ENCODE data around the gene NAA35. TPM values are rescaled to one million over a fixed set of nuclear protein-coding genes. Genes with fewer than 3 reads are reported as not detected.
"Not testable (repeated sequence)": the region's sequence is repeated elsewhere in the genome, so short reads cannot be mapped to it uniquely, and the experiment has no call there.

The NAA35 gene
- total RNA-seq, 1 experiment from 2014 or later, result 12.2 TPM

GRCh38 chr9:85969727-85970126 is 28.8 kb downstream of the NAA35 start:
- Histone ChIP-seq H3K9me3 (ENCODE audit: low read length) (no peaks in the 10 kb centered on the region), H3K9ac (ENCODE audit: low read length) (no peak overlapping the region), H3K36me3 (ENCODE audit: low read depth, low read length) (peaks cover 16% of the 10 kb centered on the region; the same call in 1 of the 2 replicates), H3K4me1 (ENCODE audit: insufficient read depth, low read length) (no peaks in the 10 kb centered on the region), H3K9me2 (replicated peaks; ENCODE audit: low read length) (no peaks in the 10 kb centered on the region), H3K27ac (ENCODE audit: low read length) (no peak overlapping the region), H3K27me3 (ENCODE audit: low read length) (no peaks in the 10 kb centered on the region), H3K4me3 (ENCODE audit: low read length) (no peak overlapping the region), H3F3A (ENCODE audit: low read length, unreplicated experiment) (no peaks in the 10 kb centered on the region), H4K20me1 (ENCODE audit: low read length) (no peaks in the 10 kb centered on the region), H2AFZ (ENCODE audit: low read length) (no peak overlapping the region), H3K4me2 (ENCODE audit: low read length) (no peak overlapping the region), H3K79me2 (ENCODE audit: low read length) (no peaks in the 10 kb centered on the region)
- ChIA-PET CTCF (no interaction called here), POLR2A (ENCODE audit: unreplicated experiment) (no interaction called here)
- ATAC-seq (no peak), DNase-seq (no peak)
- intact Hi-C loops (cut with micrococcal nuclease), result no loop called here
- TF ChIP-seq CTCF (conservative IDR thresholded peaks at IDR 0.05; ENCODE audit: low read depth, low read length), result no peak
- no peak for TF ChIP-seq EZH2phosphoT487 (IDR thresholded peaks at IDR 0.05; ENCODE audit: borderline replicate concordance, low read length)
- no peak for TF ChIP-seq EZH2 (IDR thresholded peaks at IDR 0.05; ENCODE audit: low read length, unreplicated experiment)
- no TSS peak for BruUV-seq (replicated peaks)

- Histone ChIP-seq H3K4me3 (ENCODE audit: low read length) (no peak overlapping the region), H4K20me1 (ENCODE audit: low read length) (no peaks in the 10 kb centered on the region), H3K4me2 (ENCODE audit: low read length) (no peak overlapping the region), H3F3A (ENCODE audit: low read length, unreplicated experiment) (no peaks in the 10 kb centered on the region), H3K9me2 (replicated peaks; ENCODE audit: low read length) (no peaks in the 10 kb centered on the region), H3K9me3 (ENCODE audit: low read length) (no peaks in the 10 kb centered on the region), H3K36me3 (ENCODE audit: low read depth, low read length) (peaks cover 13% of the 10 kb centered on the region; the same call in 1 of the 2 replicates), H3K79me2 (ENCODE audit: low read length) (no peaks in the 10 kb centered on the region), H3K4me1 (ENCODE audit: insufficient read depth, low read length) (no peaks in the 10 kb centered on the region), H2AFZ (ENCODE audit: low read length) (no peak overlapping the region), H3K27ac (ENCODE audit: low read length) (no peak overlapping the region), H3K27me3 (ENCODE audit: low read length) (no peaks in the 10 kb centered on the region), H3K9ac (ENCODE audit: low read length) (no peak overlapping the region)
- TF ChIP-seq EZH2phosphoT487 (IDR thresholded peaks at IDR 0.05; ENCODE audit: borderline replicate concordance, low read length) (no peak), EZH2 (IDR thresholded peaks at IDR 0.05; ENCODE audit: low read length, unreplicated experiment) (no peak), CTCF (conservative IDR thresholded peaks at IDR 0.05; ENCODE audit: low read depth, low read length) (no peak)
- intact Hi-C loops (cut with micrococcal nuclease), result no loop called here
- CTCF ChIA-PET, result no interaction called here
- POLR2A ChIA-PET (ENCODE audit: unreplicated experiment), result no interaction called here
- DNase-seq, result no peak
- no peak for ATAC-seq
- BruUV-seq (replicated peaks), result no TSS peak
Measured at GRCh38 chr9:85971731-85972130, 30.8 kb downstream of the NAA35 start.

GRCh38 chr9:85973238-85973637 is 32.3 kb downstream of the NAA35 start:
- Histone ChIP-seq H3F3A (ENCODE audit: low read length, unreplicated experiment) (no peaks in the 10 kb centered on the region), H3K79me2 (ENCODE audit: low read length) (no peaks in the 10 kb centered on the region), H3K9ac (ENCODE audit: low read length) (no peak overlapping the region), H3K27ac (ENCODE audit: low read length) (no peak overlapping the region), H3K27me3 (ENCODE audit: low read length) (no peaks in the 10 kb centered on the region), H3K36me3 (ENCODE audit: low read depth, low read length) (peaks cover 17% of the 10 kb centered on the region; the same call in 1 of the 2 replicates), H3K4me2 (ENCODE audit: low read length) (no peak overlapping the region), H3K9me3 (ENCODE audit: low read length) (no peaks in the 10 kb centered on the region), H2AFZ (ENCODE audit: low read length) (no peak overlapping the region), H4K20me1 (ENCODE audit: low read length) (no peaks in the 10 kb centered on the region), H3K4me1 (ENCODE audit: insufficient read depth, low read length) (no peaks in the 10 kb centered on the region), H3K9me2 (replicated peaks; ENCODE audit: low read length) (no peaks in the 10 kb centered on the region), H3K4me3 (ENCODE audit: low read length) (no peak overlapping the region)
- intact Hi-C loops (cut with micrococcal nuclease), result no loop called here
- DNase-seq (no peak), ATAC-seq (no peak)
- no TSS peak for BruUV-seq (replicated peaks)
- ChIA-PET POLR2A (ENCODE audit: unreplicated experiment) (no interaction called here), CTCF (no interaction called here)
- no peak for TF ChIP-seq CTCF (conservative IDR thresholded peaks at IDR 0.05; ENCODE audit: low read depth, low read length)
- no peak for TF ChIP-seq EZH2phosphoT487 (IDR thresholded peaks at IDR 0.05; ENCODE audit: borderline replicate concordance, low read length)

GRCh38 chr9:85974055-85974547 is 33.2 kb downstream of the NAA35 start:
- H2AFZ ChIP-seq (ENCODE audit: low read length); POLR2A ChIA-PET (ENCODE audit: unreplicated experiment); CTCF ChIA-PET; H3K4me2 ChIP-seq (ENCODE audit: low read length); H3K27ac ChIP-seq (ENCODE audit: low read length); H3K9ac ChIP-seq (ENCODE audit: low read length); intact Hi-C loops (cut with micrococcal nuclease); H3K79me2 ChIP-seq (ENCODE audit: low read length); H4K20me1 ChIP-seq (ENCODE audit: low read length); H3K9me3 ChIP-seq (ENCODE audit: low read length); H3K4me3 ChIP-seq (ENCODE audit: low read length); BruUV-seq (replicated peaks); ATAC-seq; DNase-seq; H3F3A ChIP-seq (ENCODE audit: low read length, unreplicated experiment); H3K4me1 ChIP-seq (ENCODE audit: insufficient read depth, low read length); H3K9me2 ChIP-seq (replicated peaks; ENCODE audit: low read length); H3K27me3 ChIP-seq (ENCODE audit: low read length): not testable (repeated sequence)
- H3K36me3 ChIP-seq (ENCODE audit: low read depth, low read length), result peaks cover 20% of the 10 kb centered on the region; the same call in 1 of the 2 replicates
